Mammary epithelial cell (primary cell): Measurements from ENCODE around the gene METTL6.

ENCODE experiments used
- CTCF ChIP-seq, 2 donors: IDR thresholded peaks in 1 of 2; conservative IDR thresholded peaks in 1 of 2; 2 replicates each; pipeline ENCODE4 v1.5.1; 2011 to 2012; ENCODE audit warnings: inconsistent platforms in 2 of 2, low read length in 2 of 2, mild to moderate bottlenecking in 2 of 2, control low read depth in 1 of 2, low read depth in 1 of 2; ENCODE audit not compliant: insufficient read depth in 1 of 2; ENCODE audit errors: extremely low read depth in 1 of 2
- EZH2 ChIP-seq: IDR thresholded peaks from 2 replicates; pipeline ENCODE4 v1.6.1; 2012; ENCODE audit warnings: low read length, inconsistent platforms, borderline replicate concordance

- TF ChIP-seq CTCF (conservative IDR thresholded peaks at IDR 0.05 in 1 of 2, IDR thresholded peaks at IDR 0.05 in 1 of 2; ENCODE audit: extremely low read depth in 1 of 2, insufficient read depth in 1 of 2, low read depth in 1 of 2, low read length in 2 of 2) (no peak), EZH2 (no peak)
Measured at GRCh38 chr3:15453501-15453900, 26.2 kb upstream of the METTL6 start.
